ENCODE measurements around the gene TEX48.

TEX48 gene

GRCh38 chr9:114680259-114681001, 1.6 kb downstream of the TEX48 start:
- no peak for DNase-seq (ENCODE audit: low read depth)
- H3K4me3 ChIP-seq (replicated peaks; ENCODE audit: low read depth, low read length): no peak overlapping the region
- TF ChIP-seq, protein P1, sequence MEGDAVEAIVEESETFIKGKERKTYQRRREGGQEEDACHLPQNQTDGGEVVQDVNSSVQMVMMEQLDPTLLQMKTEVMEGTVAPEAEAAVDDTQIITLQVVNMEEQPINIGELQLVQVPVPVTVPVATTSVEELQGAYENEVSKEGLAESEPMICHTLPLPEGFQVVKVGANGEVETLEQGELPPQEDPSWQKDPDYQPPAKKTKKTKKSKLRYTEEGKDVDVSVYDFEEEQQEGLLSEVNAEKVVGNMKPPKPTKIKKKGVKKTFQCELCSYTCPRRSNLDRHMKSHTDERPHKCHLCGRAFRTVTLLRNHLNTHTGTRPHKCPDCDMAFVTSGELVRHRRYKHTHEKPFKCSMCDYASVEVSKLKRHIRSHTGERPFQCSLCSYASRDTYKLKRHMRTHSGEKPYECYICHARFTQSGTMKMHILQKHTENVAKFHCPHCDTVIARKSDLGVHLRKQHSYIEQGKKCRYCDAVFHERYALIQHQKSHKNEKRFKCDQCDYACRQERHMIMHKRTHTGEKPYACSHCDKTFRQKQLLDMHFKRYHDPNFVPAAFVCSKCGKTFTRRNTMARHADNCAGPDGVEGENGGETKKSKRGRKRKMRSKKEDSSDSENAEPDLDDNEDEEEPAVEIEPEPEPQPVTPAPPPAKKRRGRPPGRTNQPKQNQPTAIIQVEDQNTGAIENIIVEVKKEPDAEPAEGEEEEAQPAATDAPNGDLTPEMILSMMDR (IDR thresholded peaks at IDR 0.05; ENCODE audit: low read length, missing control alignments): no peak

DNA sequence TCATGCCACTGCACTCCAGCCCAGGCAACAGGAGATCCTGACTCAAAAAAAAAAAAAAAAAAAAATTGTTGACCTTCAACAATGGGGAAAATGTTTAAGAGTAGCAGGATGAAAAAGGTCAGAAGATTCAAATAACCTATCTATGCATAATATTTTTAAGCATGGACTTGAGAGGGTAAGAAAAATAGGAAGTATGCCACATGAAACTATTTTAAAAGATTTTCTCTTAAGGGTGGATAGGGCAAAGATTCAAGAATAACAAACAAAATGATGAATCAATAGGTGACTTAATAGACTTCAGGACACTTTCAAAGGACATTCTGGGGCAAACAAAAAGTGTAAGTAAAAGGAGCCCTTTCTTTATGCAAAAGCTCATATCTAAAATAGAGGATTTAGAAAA, 3.2 kb downstream of the TEX48 start:
- TF ChIP-seq, protein P1 (IDR thresholded peaks at IDR 0.05; ENCODE audit: low read length, missing control alignments): no peak
- DNase-seq (ENCODE audit: low read depth): no peak
- no peak overlapping the region for H3K4me3 ChIP-seq (replicated peaks; ENCODE audit: low read depth, low read length)

DNA sequence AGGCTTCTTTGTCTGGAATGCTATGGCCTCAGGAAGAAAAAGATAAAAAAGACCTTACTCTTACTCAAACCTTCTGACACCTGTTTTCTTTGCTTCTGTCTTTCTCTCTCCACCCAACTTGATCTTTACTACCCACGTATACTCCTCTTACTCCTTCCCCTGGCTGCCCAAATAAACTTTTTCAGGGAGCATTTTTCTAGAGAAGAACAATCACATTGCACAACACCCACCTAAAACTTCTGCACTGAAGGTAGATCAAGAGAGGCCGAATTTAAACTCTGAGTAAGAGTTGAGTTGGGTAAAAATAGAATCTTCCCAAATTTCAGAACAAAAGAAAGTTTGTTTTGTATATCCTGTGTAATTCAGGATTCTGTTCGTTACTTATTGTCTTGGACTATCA, 3.9 kb downstream of the TEX48 start:
- TF ChIP-seq, protein P1 (IDR thresholded peaks at IDR 0.05; ENCODE audit: low read length, missing control alignments): no peak
- no peak overlapping the region for H3K4me3 ChIP-seq (replicated peaks; ENCODE audit: low read depth, low read length)
- no peak for DNase-seq (ENCODE audit: low read depth)

DNA sequence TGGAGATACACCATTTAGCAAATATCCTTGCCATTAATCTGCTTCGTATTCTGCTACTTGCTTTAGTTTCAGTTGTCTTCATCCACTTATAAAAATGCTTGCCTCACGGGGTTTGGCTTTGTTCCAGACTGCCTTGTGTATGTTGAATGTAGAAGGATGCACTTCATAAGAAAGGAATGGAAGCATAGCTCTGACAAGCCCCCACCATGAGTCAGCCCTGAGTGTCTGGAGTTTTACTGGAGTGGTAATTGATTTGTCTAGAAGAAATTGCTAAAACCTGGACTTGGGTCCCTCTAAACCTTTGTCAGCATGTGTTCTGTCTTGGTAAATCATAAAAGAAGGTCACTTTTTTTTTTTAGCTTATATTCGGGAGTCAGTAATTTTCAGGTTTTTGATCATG, 4.6 kb downstream of the TEX48 start:
- no peak overlapping the region for H3K4me3 ChIP-seq (replicated peaks; ENCODE audit: low read depth, low read length)
- peak; percentile 99 for DNase-seq (ENCODE audit: low read depth)
- TF ChIP-seq, protein P1 (IDR thresholded peaks at IDR 0.05; ENCODE audit: low read length, missing control alignments): no peak

GRCh38 chr9:114676901-114677300, 5.1 kb downstream of the TEX48 start:
- TF ChIP-seq, protein P1 (IDR thresholded peaks at IDR 0.05; ENCODE audit: low read length, missing control alignments): no peak
- H3K4me3 ChIP-seq (replicated peaks; ENCODE audit: low read depth, low read length): no peak overlapping the region
- no peak for DNase-seq (ENCODE audit: low read depth)

- no peak for DNase-seq (ENCODE audit: low read depth)
- no peak overlapping the region for H3K4me3 ChIP-seq (replicated peaks; ENCODE audit: low read depth, low read length)
- TF ChIP-seq, protein P1 (IDR thresholded peaks at IDR 0.05; ENCODE audit: low read length, missing control alignments): no peak
These were observed 7.0 kb downstream of the TEX48 start for GRCh38 chr9:114674798-114675540.
